Cortex of kidney (tissue), 1 donor: Measurements from ENCODE around the gene TTC28.

Experiments
- DNase-seq: peaks from one replicate; lab custom pipeline; 2025; lab: John Stamatoyannopoulos, UW

The TTC28 gene

GRCh38 chr22:28357193-28357592, 322.4 kb downstream of the TTC28 start:
- no peak for DNase-seq

GRCh38 chr22:28351476-28351875, 328.2 kb downstream of the TTC28 start:
- DNase-seq, result no peak

- DNase-seq, result no peak
These were observed 330.7 kb downstream of the TTC28 start for GRCh38 chr22:28348613-28349609.

GRCh38 chr22:28346308-28346707, 333.3 kb downstream of the TTC28 start:
- no peak for DNase-seq

- no peak for DNase-seq
These were observed 334.5 kb downstream of the TTC28 start for GRCh38 chr22:28344918-28345703.

- no peak for DNase-seq
These were observed 338.6 kb downstream of the TTC28 start for GRCh38 chr22:28341001-28341400.

GRCh38 chr22:28333088-28333487, 346.6 kb downstream of the TTC28 start:
- DNase-seq, result no peak

- DNase-seq, result no peak
These were observed 347.2 kb downstream of the TTC28 start for GRCh38 chr22:28332410-28332809.

GRCh38 chr22:28331695-28332094, 347.9 kb downstream of the TTC28 start:
- no peak for DNase-seq

- no peak for DNase-seq
These were observed 350.2 kb downstream of the TTC28 start for GRCh38 chr22:28329186-28330073.

- DNase-seq, result no peak
These were observed 350.9 kb downstream of the TTC28 start for GRCh38 chr22:28328756-28329155.

- DNase-seq, result no peak
These were observed 363.6 kb downstream of the TTC28 start for GRCh38 chr22:28316014-28316413.

GRCh38 chr22:28314959-28315358, 364.7 kb downstream of the TTC28 start:
- DNase-seq, result no peak

GRCh38 chr22:28310299-28310698, 369.3 kb downstream of the TTC28 start:
- DNase-seq, result no peak

- DNase-seq, result no peak
These were observed 379.9 kb downstream of the TTC28 start for GRCh38 chr22:28299753-28300152.

GRCh38 chr22:28299309-28299708, 380.3 kb downstream of the TTC28 start:
- DNase-seq, result no peak

- DNase-seq, result no peak
These were observed 382.1 kb downstream of the TTC28 start for GRCh38 chr22:28297504-28297903.

- no peak for DNase-seq
These were observed 383.2 kb downstream of the TTC28 start for GRCh38 chr22:28296452-28296851.

GRCh38 chr22:28283068-28283654, 396.5 kb downstream of the TTC28 start:
- DNase-seq, result no peak

GRCh38 chr22:28282405-28283067, 397.1 kb downstream of the TTC28 start:
- DNase-seq, result no peak

- DNase-seq, result no peak
These were observed 399.8 kb downstream of the TTC28 start for GRCh38 chr22:28279888-28280287.
